Measurements from ENCODE around the gene DLG2.

Gene DLG2

GRCh38 chr11:83945976-83946375 is 1681.2 kb downstream of the DLG2 start:
- no peak overlapping the region for H3K4me3 ChIP-seq (ENCODE audit: low read length)
- no peak for TF ChIP-seq CTCF (IDR thresholded peaks at IDR 0.05; ENCODE audit: insufficient read depth, low read depth, low read length, missing control alignments)

GRCh38 chr11:83941050-83941449 is 1686.1 kb downstream of the DLG2 start:
- H3K4me3 ChIP-seq (ENCODE audit: low read length): no peak overlapping the region
- no peak for DNase-seq (ENCODE audit: low read depth)
- no peak for TF ChIP-seq CTCF (IDR thresholded peaks at IDR 0.05; ENCODE audit: insufficient read depth, low read depth, low read length, missing control alignments)

More at GRCh38 chr11:83945976-83946375, 1681.2 kb downstream of the DLG2 start:
- no peak for DNase-seq (ENCODE audit: low read depth)

GRCh38 chr11:83938148-83938547 is 1689.0 kb downstream of the DLG2 start:
- TF ChIP-seq CTCF (IDR thresholded peaks at IDR 0.05; ENCODE audit: insufficient read depth, low read depth, low read length, missing control alignments): no peak
- DNase-seq (ENCODE audit: low read depth): no peak
- H3K4me3 ChIP-seq (ENCODE audit: low read length): no peak overlapping the region

GRCh38 chr11:83933008-83933407 is 1694.1 kb downstream of the DLG2 start:
- DNase-seq (ENCODE audit: low read depth): no peak
- no peak overlapping the region for H3K4me3 ChIP-seq (ENCODE audit: low read length)
- no peak for TF ChIP-seq CTCF (IDR thresholded peaks at IDR 0.05; ENCODE audit: insufficient read depth, low read depth, low read length, missing control alignments)

- DNase-seq (ENCODE audit: low read depth): no peak
- no peak overlapping the region for H3K4me3 ChIP-seq (ENCODE audit: low read length)
- TF ChIP-seq CTCF (IDR thresholded peaks at IDR 0.05; ENCODE audit: insufficient read depth, low read depth, low read length, missing control alignments): no peak
Measured at GRCh38 chr11:83927422-83927821, 1699.7 kb downstream of the DLG2 start.

- H3K4me3 ChIP-seq (ENCODE audit: low read length): no peak overlapping the region
- TF ChIP-seq CTCF (IDR thresholded peaks at IDR 0.05; ENCODE audit: insufficient read depth, low read depth, low read length, missing control alignments): no peak
- DNase-seq (ENCODE audit: low read depth): no peak
Measured at GRCh38 chr11:83924795-83925542, 1702.2 kb downstream of the DLG2 start.

GRCh38 chr11:83923961-83924360 is 1703.2 kb downstream of the DLG2 start:
- no peak overlapping the region for H3K4me3 ChIP-seq (ENCODE audit: low read length)
- no peak for TF ChIP-seq CTCF (IDR thresholded peaks at IDR 0.05; ENCODE audit: insufficient read depth, low read depth, low read length, missing control alignments)
- no peak for DNase-seq (ENCODE audit: low read depth)

Data from epithelial cell of esophagus (primary cell).